HEK293 (cell line): ENCODE results near the gene BBS12.

Experiments used
- CTCF ChIA-PET: fragments of 350-600 bp; formaldehyde crosslinking; extraction: SDS; loops from one replicate; lab custom pipeline; 2021; ENCODE audit warnings: antibody characterized with exemption; lab: Yijun Ruan, JAX
- POLR2A ChIA-PET: fragments of 300-600 bp; formaldehyde crosslinking; extraction: SDS; loops from one replicate; lab custom pipeline; 2020; ENCODE audit warnings: antibody characterized with exemption, inconsistent platforms; lab: Yijun Ruan, JAX
- H3K27ac ChIP-seq: fragments of 200-500 bp; sonication (Bioruptor generic); 2 replicates; pipeline ENCODE4 v1.5.1; 2014; ENCODE audit warnings: low read depth, low read length, control low read depth, inconsistent platforms; ENCODE audit errors: extremely low read depth
- H3K36me3 ChIP-seq, 2 experiments: fragments of 200-500 bp in 1 of 2; sonication (Bioruptor generic) in 1 of 2; 1 replicate in 1 of 2; 2 replicates in 1 of 2; pipeline ENCODE4 v1.5.1; 2014 to 2017; ENCODE audit warnings: inconsistent platforms in 2 of 2, low read length in 2 of 2; ENCODE audit not compliant: control insufficient read depth in 2 of 2, insufficient read depth in 1 of 2
- H3K4me1 ChIP-seq: fragments of 200-500 bp; sonication (Bioruptor generic); 2 replicates; pipeline ENCODE4 v1.5.1; 2014; ENCODE audit warnings: mild to moderate bottlenecking, low read length, inconsistent platforms; ENCODE audit not compliant: control insufficient read depth, insufficient read depth
- H3K4me3 ChIP-seq: 2 replicates; pipeline ENCODE4 v1.5.1; 2011; ENCODE audit warnings: low read depth, mild to moderate bottlenecking, control low read depth, low read length, moderate library complexity
- H3K9me3 ChIP-seq: fragments of 200-500 bp; sonication (Bioruptor generic); 2 replicates; pipeline ENCODE4 v1.5.1; 2014; ENCODE audit warnings: low read depth, low read length, inconsistent platforms; ENCODE audit not compliant: control insufficient read depth, insufficient read depth
- KLF1 ChIP-seq: fragments of 450-650 bp; formaldehyde crosslinking; IDR thresholded peaks from 2 replicates; pipeline ENCODE4 v1.5.1; 2016; ENCODE audit warnings: missing biosample characterization, missing genetic modification characterization
- ZBTB1 ChIP-seq: fragments of 450-650 bp; formaldehyde crosslinking; IDR thresholded peaks from 2 replicates; pipeline ENCODE4 v1.5.1; 2016; ENCODE audit warnings: missing biosample characterization, missing genetic modification characterization
- ZFHX2 ChIP-seq: fragments of 450-650 bp; formaldehyde crosslinking; conservative IDR thresholded peaks from 2 replicates; pipeline ENCODE4 v1.5.1; 2016; ENCODE audit warnings: missing biosample characterization, missing genetic modification characterization
- ZNF248 ChIP-seq: fragments of 450-650 bp; formaldehyde crosslinking; IDR thresholded peaks from 2 replicates; pipeline ENCODE4 v1.5.1; 2017; ENCODE audit warnings: missing biosample characterization, missing genetic modification characterization
- ZNF335 ChIP-seq: fragments of 450-650 bp; formaldehyde crosslinking; conservative IDR thresholded peaks from 2 replicates; pipeline ENCODE4 v1.5.1; 2016; ENCODE audit warnings: missing biosample characterization, missing genetic modification characterization
- ZNF354C ChIP-seq: fragments of 450-650 bp; formaldehyde crosslinking; IDR thresholded peaks from 2 replicates; pipeline ENCODE4 v1.5.1; 2016; ENCODE audit warnings: missing biosample characterization, missing genetic modification characterization, low read depth, borderline replicate concordance
- ZNF391 ChIP-seq: fragments of 450-650 bp; formaldehyde crosslinking; IDR thresholded peaks from 2 replicates; pipeline ENCODE4 v1.5.1; 2016; ENCODE audit warnings: low read depth, missing biosample characterization, missing genetic modification characterization, borderline replicate concordance
- ZNF529 ChIP-seq: fragments of 450-650 bp; formaldehyde crosslinking; IDR thresholded peaks from 2 replicates; pipeline ENCODE4 v1.5.1; 2017; ENCODE audit warnings: missing genetic modification characterization, missing biosample characterization; ENCODE audit not compliant: insufficient replicate concordance
- ZNF610 ChIP-seq: fragments of 450-650 bp; formaldehyde crosslinking; IDR thresholded peaks from 2 replicates; pipeline ENCODE4 v1.5.1; 2016; ENCODE audit warnings: missing biosample characterization, missing genetic modification characterization, borderline replicate concordance
- ZNF623 ChIP-seq: fragments of 450-650 bp; formaldehyde crosslinking; IDR thresholded peaks from 2 replicates; pipeline ENCODE4 v1.5.1; 2016; ENCODE audit warnings: missing biosample characterization, missing genetic modification characterization
- ZNF660 ChIP-seq: fragments of 450-650 bp; IDR thresholded peaks from 2 replicates; pipeline ENCODE4 v1.5.1; 2018; ENCODE audit warnings: missing biosample characterization, mild to moderate bottlenecking, missing genetic modification characterization
- ZNF701 ChIP-seq: fragments of 450-650 bp; formaldehyde crosslinking; IDR thresholded peaks from 2 replicates; pipeline ENCODE4 v1.5.1; 2016; ENCODE audit warnings: missing biosample characterization, missing genetic modification characterization
- ZNF768 ChIP-seq: fragments of 450-650 bp; formaldehyde crosslinking; IDR thresholded peaks from 2 replicates; pipeline ENCODE4 v1.5.1; 2018; ENCODE audit warnings: missing biosample characterization, mild to moderate bottlenecking, missing genetic modification characterization
- TF ChIP-seq, protein P1 (sequence below): fragments of 450-650 bp; formaldehyde crosslinking; IDR thresholded peaks from 2 replicates; pipeline ENCODE4 v1.5.1; 2017; ENCODE audit warnings: missing biosample characterization, missing genetic modification characterization
- TF ChIP-seq, protein P2 (sequence below): fragments of 450-650 bp; formaldehyde crosslinking; IDR thresholded peaks from 2 replicates; pipeline ENCODE4 v1.5.1; 2017; ENCODE audit warnings: missing biosample characterization, mild to moderate bottlenecking, missing genetic modification characterization, moderate library complexity
- TF ChIP-seq, protein P3 (sequence below): fragments of 450-650 bp; formaldehyde crosslinking; IDR thresholded peaks from 2 replicates; pipeline ENCODE4 v1.5.1; 2016; ENCODE audit warnings: missing biosample characterization, missing genetic modification characterization
- TF ChIP-seq, protein P4 (sequence below): fragments of 450-650 bp; formaldehyde crosslinking; IDR thresholded peaks from 2 replicates; pipeline ENCODE4 v1.5.1; 2016; ENCODE audit warnings: missing biosample characterization, missing genetic modification characterization
- TF ChIP-seq, protein P5 (sequence below): fragments of 450-650 bp; formaldehyde crosslinking; IDR thresholded peaks from 2 replicates; pipeline ENCODE4 v1.5.1; 2016; ENCODE audit warnings: missing biosample characterization, missing genetic modification characterization
- TF ChIP-seq, protein P6 (sequence below): fragments of 450-650 bp; formaldehyde crosslinking; IDR thresholded peaks from 2 replicates; pipeline ENCODE4 v1.5.1; 2017; ENCODE audit warnings: missing biosample characterization, missing genetic modification characterization

Gene BBS12

DNA sequence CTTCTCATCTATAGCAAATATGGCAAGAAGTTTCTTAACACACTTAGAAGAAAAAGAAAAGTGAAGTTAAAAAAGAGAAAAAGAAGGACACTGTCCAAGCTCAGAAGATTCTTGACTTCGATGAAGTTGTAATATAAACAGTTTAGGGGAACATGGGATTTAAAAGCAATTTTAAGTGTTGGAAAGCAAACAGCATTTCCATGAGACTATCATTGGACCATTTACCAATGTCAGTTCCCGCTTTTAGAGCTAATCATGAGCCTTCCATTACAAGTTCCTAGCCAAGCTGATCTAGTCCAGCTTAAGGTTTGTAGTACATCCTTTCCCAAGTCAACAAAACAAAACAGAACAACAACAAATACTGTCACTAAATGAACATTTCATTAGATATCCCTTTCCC is 49.0 kb downstream of the BBS12 start:
- ChIA-PET CTCF (no interaction called here), POLR2A (no interaction called here)
- TF ChIP-seq ZNF354C (tag by site-specific recombination): no peak
- TF ChIP-seq ZNF610 (tag by site-specific recombination): no peak
- TF ChIP-seq ZNF529 (tag by site-specific recombination): no peak
- no peak for TF ChIP-seq ZNF248 (tag by site-specific recombination)
- TF ChIP-seq, protein P1, sequence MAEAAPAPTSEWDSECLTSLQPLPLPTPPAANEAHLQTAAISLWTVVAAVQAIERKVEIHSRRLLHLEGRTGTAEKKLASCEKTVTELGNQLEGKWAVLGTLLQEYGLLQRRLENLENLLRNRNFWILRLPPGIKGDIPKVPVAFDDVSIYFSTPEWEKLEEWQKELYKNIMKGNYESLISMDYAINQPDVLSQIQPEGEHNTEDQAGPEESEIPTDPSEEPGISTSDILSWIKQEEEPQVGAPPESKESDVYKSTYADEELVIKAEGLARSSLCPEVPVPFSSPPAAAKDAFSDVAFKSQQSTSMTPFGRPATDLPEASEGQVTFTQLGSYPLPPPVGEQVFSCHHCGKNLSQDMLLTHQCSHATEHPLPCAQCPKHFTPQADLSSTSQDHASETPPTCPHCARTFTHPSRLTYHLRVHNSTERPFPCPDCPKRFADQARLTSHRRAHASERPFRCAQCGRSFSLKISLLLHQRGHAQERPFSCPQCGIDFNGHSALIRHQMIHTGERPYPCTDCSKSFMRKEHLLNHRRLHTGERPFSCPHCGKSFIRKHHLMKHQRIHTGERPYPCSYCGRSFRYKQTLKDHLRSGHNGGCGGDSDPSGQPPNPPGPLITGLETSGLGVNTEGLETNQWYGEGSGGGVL: no peak
- no peak for TF ChIP-seq ZFHX2 (tag by site-specific recombination)
- no peak for TF ChIP-seq ZNF391
- no peak for TF ChIP-seq ZNF660 (tag by site-specific recombination)
- no peak for TF ChIP-seq ZNF701 (tag by site-specific recombination)
- TF ChIP-seq, protein P2, sequence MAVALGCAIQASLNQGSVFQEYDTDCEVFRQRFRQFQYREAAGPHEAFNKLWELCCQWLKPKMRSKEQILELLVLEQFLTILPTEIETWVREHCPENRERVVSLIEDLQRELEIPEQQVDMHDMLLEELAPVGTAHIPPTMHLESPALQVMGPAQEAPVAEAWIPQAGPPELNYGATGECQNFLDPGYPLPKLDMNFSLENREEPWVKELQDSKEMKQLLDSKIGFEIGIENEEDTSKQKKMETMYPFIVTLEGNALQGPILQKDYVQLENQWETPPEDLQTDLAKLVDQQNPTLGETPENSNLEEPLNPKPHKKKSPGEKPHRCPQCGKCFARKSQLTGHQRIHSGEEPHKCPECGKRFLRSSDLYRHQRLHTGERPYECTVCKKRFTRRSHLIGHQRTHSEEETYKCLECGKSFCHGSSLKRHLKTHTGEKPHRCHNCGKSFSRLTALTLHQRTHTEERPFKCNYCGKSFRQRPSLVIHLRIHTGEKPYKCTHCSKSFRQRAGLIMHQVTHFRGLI (tag by site-specific recombination): no peak
- no peaks in the 10 kb centered on the region for H3K36me3 ChIP-seq
- no peak overlapping the region for H3K4me3 ChIP-seq
- no peaks in the 10 kb centered on the region for H3K4me1 ChIP-seq
- H3K9me3 ChIP-seq: no peaks in the 10 kb centered on the region
- no peak overlapping the region for H3K27ac ChIP-seq

DNA sequence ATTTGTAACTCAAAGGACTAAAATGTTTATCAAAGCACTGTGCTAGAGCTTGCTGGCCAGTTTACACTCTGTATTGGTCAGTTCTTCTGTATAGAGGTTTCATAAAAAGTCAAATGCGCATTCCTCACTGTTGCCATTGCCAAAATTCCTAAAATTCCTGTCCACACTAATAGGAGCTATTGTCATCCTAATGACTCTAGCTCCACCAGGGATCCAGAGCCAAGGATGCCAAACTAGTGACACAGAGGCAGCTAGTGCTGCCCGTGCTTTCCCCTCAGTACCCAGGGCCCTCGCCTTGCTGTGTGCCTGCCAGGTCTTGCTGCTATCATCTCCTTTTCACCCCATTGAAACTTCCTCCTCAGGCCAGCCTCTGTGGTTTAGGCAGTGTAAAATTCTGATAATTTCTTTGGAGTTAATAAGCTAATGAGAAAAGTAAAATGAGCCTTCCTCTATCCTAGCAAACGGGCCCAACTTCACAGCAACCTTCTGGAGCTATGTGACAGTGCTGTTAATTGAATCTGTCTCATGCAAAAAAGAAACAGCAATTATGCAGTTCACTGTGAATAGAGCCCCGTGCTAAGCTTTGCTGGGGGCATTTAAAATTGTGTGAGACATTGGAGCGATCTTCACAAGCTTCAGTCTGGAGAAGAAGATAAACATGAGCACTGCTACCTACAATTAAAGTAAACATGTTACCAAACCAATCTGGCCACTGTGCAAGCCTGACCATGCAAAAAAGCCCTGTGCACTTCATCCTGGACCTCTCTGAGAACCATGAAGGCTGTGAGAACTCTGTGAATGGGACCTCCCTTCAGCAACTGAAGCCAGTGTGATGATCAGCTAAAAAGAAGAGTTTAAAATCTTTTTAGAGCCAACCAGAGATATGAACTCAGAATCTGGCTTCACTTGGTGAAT is 51.1 kb downstream of the BBS12 start:
- Histone ChIP-seq H3K9me3 (no peaks in the 10 kb centered on the region), H3K4me1 (no peaks in the 10 kb centered on the region), H3K4me3 (no peak overlapping the region), H3K27ac (no peak overlapping the region), H3K36me3 (no peaks in the 10 kb centered on the region)
- ChIA-PET CTCF (interaction anchor here (0.6 to 1.9 kb wide), 4 partner anchors 12 to 130 kb away, joined by 3 to 8 read pairs (median 3); no protein-coding TSS in a partner anchor), POLR2A (interaction anchor here (1.2 kb wide), 1 partner anchor 13 kb away, joined by 5 read pairs; no protein-coding TSS in a partner anchor)
- TF ChIP-seq ZNF335 (tag by site-specific recombination) (peak; percentile 25; the same call in 1 of the 2 replicates), ZNF660 (tag by site-specific recombination) (no peak), ZNF610 (tag by site-specific recombination) (no peak), ZBTB1 (tag by site-specific recombination) (no peak), ZNF623 (tag by site-specific recombination) (no peak), KLF1 (no peak), ZNF768 (no peak)
- TF ChIP-seq, protein P3, sequence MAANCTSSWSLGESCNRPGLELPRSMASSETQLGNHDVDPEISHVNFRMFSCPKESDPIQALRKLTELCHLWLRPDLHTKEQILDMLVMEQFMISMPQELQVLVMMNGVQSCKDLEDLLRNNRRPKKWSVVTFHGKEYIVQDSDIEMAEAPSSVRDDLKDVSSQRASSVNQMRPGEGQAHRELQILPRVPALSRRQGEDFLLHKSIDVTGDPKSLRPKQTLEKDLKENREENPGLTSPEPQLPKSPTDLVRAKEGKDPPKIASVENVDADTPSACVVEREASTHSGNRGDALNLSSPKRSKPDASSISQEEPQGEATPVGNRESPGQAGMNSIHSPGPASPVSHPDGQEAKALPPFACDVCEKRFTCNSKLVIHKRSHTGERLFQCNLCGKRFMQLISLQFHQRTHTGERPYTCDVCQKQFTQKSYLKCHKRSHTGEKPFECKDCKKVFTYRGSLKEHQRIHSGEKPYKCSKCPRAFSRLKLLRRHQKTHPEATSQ (tag by site-specific recombination): no peak
- TF ChIP-seq, protein P4, sequence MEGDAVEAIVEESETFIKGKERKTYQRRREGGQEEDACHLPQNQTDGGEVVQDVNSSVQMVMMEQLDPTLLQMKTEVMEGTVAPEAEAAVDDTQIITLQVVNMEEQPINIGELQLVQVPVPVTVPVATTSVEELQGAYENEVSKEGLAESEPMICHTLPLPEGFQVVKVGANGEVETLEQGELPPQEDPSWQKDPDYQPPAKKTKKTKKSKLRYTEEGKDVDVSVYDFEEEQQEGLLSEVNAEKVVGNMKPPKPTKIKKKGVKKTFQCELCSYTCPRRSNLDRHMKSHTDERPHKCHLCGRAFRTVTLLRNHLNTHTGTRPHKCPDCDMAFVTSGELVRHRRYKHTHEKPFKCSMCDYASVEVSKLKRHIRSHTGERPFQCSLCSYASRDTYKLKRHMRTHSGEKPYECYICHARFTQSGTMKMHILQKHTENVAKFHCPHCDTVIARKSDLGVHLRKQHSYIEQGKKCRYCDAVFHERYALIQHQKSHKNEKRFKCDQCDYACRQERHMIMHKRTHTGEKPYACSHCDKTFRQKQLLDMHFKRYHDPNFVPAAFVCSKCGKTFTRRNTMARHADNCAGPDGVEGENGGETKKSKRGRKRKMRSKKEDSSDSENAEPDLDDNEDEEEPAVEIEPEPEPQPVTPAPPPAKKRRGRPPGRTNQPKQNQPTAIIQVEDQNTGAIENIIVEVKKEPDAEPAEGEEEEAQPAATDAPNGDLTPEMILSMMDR: no peak
- TF ChIP-seq, protein P5, sequence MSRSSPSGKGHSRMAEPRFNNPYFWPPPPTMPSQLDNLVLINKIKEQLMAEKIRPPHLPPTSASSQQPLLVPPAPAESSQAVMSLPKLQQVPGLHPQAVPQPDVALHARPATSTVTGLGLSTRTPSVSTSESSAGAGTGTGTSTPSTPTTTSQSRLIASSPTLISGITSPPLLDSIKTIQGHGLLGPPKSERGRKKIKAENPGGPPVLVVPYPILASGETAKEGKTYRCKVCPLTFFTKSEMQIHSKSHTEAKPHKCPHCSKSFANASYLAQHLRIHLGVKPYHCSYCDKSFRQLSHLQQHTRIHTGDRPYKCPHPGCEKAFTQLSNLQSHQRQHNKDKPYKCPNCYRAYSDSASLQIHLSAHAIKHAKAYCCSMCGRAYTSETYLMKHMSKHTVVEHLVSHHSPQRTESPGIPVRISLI (tag by site-specific recombination): no peak
- TF ChIP-seq, protein P6, sequence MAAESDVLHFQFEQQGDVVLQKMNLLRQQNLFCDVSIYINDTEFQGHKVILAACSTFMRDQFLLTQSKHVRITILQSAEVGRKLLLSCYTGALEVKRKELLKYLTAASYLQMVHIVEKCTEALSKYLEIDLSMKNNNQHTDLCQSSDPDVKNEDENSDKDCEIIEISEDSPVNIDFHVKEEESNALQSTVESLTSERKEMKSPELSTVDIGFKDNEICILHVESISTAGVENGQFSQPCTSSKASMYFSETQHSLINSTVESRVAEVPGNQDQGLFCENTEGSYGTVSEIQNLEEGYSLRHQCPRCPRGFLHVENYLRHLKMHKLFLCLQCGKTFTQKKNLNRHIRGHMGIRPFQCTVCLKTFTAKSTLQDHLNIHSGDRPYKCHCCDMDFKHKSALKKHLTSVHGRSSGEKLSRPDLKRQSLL (tag by site-specific recombination): peak; percentile 30; the same call in 1 of the 2 replicates
